HepG2 (cell line): ENCODE measurements around the gene JPT1. TPM values are rescaled to one million over a fixed set of nuclear protein-coding genes. Genes with fewer than 3 reads are reported as not detected.

Source experiments
- ATF7 ChIP-seq, 2 experiments: fragments of 450-650 bp in 1 of 2; sonication (generic) in 1 of 2; formaldehyde crosslinking in 1 of 2; IDR thresholded peaks; 2 replicates each; pipeline versions ENCODE4 v1.4.0 to v1.6.1; 2016 to 2020; ENCODE audit warnings: antibody characterized with exemption in 1 of 2, mild to moderate bottlenecking in 1 of 2, missing genetic modification reagents in 1 of 2
- BRCA1 ChIP-seq: sonication (generic); formaldehyde crosslinking; IDR thresholded peaks from 2 replicates; pipeline ENCODE4 v1.4.0; 2020; ENCODE audit warnings: missing genetic modification reagents
- KMT2A ChIP-seq: sonication (generic); formaldehyde crosslinking; IDR thresholded peaks from 2 replicates; pipeline ENCODE4 v1.4.0; 2020; ENCODE audit warnings: missing genetic modification reagents
- LCORL ChIP-seq, 2 experiments: fragments of 450-650 bp in 1 of 2; sonication (generic) in 1 of 2; formaldehyde crosslinking in 1 of 2; IDR thresholded peaks; 2 replicates each; pipeline versions ENCODE4 v1.5.0 to v1.6.1; 2017 to 2020; ENCODE audit warnings: antibody characterized with exemption in 1 of 2, missing genetic modification reagents in 1 of 2
- MBNL3 ChIP-seq: fragments of 250-450 bp; sonication (Bioruptor Pico); conservative IDR thresholded peaks from 2 replicates; pipeline ENCODE4 v1.8.0; 2022; ENCODE audit warnings: mild to moderate bottlenecking, inconsistent platforms
- MXI1 ChIP-seq: IDR thresholded peaks from 3 replicates; pipeline ENCODE4 v1.6.1; 2012; ENCODE audit warnings: low read depth, low read length, inconsistent platforms, borderline replicate concordance
- NAIF1 ChIP-seq: sonication (generic); formaldehyde crosslinking; IDR thresholded peaks from 2 replicates; pipeline ENCODE4 v1.5.0; 2020; ENCODE audit warnings: mild to moderate bottlenecking, missing genetic modification reagents, borderline replicate concordance
- RBM22 ChIP-seq: fragments of 200-400 bp; formaldehyde crosslinking; optimal IDR thresholded peaks from 2 replicates; pipeline ENCODE3; 2017; ENCODE audit warnings: mild to moderate bottlenecking, low read length, moderate library complexity
- SMAD3 ChIP-seq: sonication (generic); formaldehyde crosslinking; IDR thresholded peaks from 2 replicates; pipeline ENCODE4 v1.4.0; 2020; ENCODE audit warnings: missing genetic modification reagents
- SNRNP70 ChIP-seq: fragments of 200-400 bp; formaldehyde crosslinking; IDR thresholded peaks from 2 replicates; pipeline ENCODE4 v1.6.1; 2017; ENCODE audit warnings: mild to moderate bottlenecking, low read depth, low read length, moderate library complexity
- ZNF335 ChIP-seq: sonication (generic); formaldehyde crosslinking; IDR thresholded peaks from 2 replicates; pipeline ENCODE4 v1.4.0; 2020; ENCODE audit warnings: missing genetic modification reagents
- ZNF431 ChIP-seq: sonication (generic); formaldehyde crosslinking; IDR thresholded peaks from 2 replicates; pipeline ENCODE4 v1.9.0; 2022; ENCODE audit warnings: missing genetic modification reagents, low read depth, mild to moderate bottlenecking, borderline replicate concordance
- ZNF432 ChIP-seq: sonication (generic); formaldehyde crosslinking; IDR thresholded peaks from 2 replicates; pipeline ENCODE4 v1.5.0; 2020; ENCODE audit warnings: missing genetic modification reagents, mild to moderate bottlenecking, borderline replicate concordance
- ZNF724P ChIP-seq: sonication (generic); formaldehyde crosslinking; IDR thresholded peaks from 2 replicates; pipeline ENCODE4 v1.8.0; 2022; ENCODE audit warnings: missing genetic modification reagents, borderline replicate concordance
- ZNF75D ChIP-seq: sonication (generic); formaldehyde crosslinking; IDR thresholded peaks from 2 replicates; pipeline ENCODE4 v1.8.1; 2023; ENCODE audit warnings: missing genetic modification reagents, mild to moderate bottlenecking, borderline replicate concordance
- ZNF879 ChIP-seq: sonication (generic); formaldehyde crosslinking; IDR thresholded peaks from 2 replicates; pipeline ENCODE4 v1.8.1; 2023; ENCODE audit warnings: missing genetic modification reagents
- polyA plus RNA-seq, 8 experiments: library from polyadenylated mRNA; depleted of rRNA in 3 of 8; stranded (reverse) in 7 of 8; unstranded in 1 of 8; fragments of >200 nt; fragmentation: Illumina TruSeq in 4 of 8; extraction: Trizol in 4 of 8; gene quantifications; 2 replicates each; pipeline versions ENCODE4 v1.2.1 to v1.2.3, GENCODE V29; 2011 to 2016; ENCODE audit warnings: low read depth in 4 of 8, missing spikeins in 1 of 8, mixed read lengths in 1 of 8; ENCODE audit not compliant: insufficient read depth in 1 of 8
- total RNA-seq, 5 experiments: library from RNA; depleted of rRNA; stranded (reverse); fragments of >200 nt; fragmentation: Illumina TruSeq; extraction: Trizol; gene quantifications; 2 replicates each; pipeline ENCODE4 v1.2.3, GENCODE V29; 2016; ENCODE audit warnings: low read depth in 1 of 5
- TF ChIP-seq, protein P1 (sequence below): sonication (generic); formaldehyde crosslinking; conservative IDR thresholded peaks from 2 replicates; pipeline ENCODE4 v1.4.0; 2020; ENCODE audit warnings: missing genetic modification reagents
- TF ChIP-seq, protein P2 (sequence below): sonication (generic); formaldehyde crosslinking; IDR thresholded peaks from 2 replicates; pipeline ENCODE4 v1.4.0; 2020; ENCODE audit warnings: missing genetic modification reagents
- TF ChIP-seq, protein P3 (sequence below): sonication (generic); formaldehyde crosslinking; IDR thresholded peaks from 2 replicates; pipeline ENCODE4 v1.4.0; 2020; ENCODE audit warnings: mild to moderate bottlenecking, missing genetic modification reagents
- TF ChIP-seq, protein P4 (sequence below): IDR thresholded peaks from 2 replicates; pipeline ENCODE4 v1.6.1; 2016; ENCODE audit warnings: low read depth, control low read depth

Gene JPT1
- total and polyA plus RNA-seq, 2 of the 13 experiments (the other 11 are each of a cell fraction or from before 2014, with no cell fraction given), result 43.3 to 256 TPM

DNA sequence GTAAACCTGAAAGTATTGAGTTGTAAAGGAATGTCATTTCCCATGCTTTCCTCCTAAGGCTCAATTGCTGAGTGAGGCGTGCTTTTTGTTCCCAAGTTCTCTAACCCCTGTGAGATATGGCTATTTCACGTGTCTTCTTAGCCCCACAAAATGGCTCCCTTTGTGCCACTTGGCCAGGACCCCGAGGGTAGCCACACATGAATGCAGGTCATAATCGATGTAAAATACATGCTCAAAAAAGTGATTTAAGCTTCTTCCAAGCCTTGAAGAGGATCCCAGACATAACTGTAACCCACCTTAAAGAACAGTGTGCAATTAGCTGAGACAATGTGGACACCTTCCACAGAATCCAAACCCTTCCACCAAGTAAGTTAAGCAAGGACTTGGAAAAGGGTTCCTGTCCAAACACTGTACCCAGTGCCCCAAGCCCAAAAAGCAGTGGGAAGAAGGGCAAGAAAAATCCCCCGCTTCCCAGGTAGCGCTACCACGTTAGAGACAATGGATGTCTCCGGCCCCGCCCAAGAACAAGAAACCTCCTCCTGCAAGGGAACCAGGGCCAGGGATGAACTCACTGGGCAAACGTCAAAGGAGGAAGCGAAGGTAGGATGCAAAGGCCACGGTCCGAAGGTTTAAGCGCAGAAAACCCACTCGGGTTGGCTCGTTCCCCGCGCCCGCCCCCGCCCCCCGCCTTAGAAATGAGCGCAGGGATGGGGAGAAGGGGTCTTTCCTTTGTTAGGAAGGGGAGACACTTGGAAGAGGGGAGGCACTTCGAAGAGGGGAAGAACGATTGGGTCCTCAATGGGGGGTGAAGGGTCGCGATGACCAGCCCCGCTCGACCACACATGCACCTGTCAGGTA lies 1.2 kb downstream of the JPT1 start (continued):
- TF ChIP-seq, protein P1, sequence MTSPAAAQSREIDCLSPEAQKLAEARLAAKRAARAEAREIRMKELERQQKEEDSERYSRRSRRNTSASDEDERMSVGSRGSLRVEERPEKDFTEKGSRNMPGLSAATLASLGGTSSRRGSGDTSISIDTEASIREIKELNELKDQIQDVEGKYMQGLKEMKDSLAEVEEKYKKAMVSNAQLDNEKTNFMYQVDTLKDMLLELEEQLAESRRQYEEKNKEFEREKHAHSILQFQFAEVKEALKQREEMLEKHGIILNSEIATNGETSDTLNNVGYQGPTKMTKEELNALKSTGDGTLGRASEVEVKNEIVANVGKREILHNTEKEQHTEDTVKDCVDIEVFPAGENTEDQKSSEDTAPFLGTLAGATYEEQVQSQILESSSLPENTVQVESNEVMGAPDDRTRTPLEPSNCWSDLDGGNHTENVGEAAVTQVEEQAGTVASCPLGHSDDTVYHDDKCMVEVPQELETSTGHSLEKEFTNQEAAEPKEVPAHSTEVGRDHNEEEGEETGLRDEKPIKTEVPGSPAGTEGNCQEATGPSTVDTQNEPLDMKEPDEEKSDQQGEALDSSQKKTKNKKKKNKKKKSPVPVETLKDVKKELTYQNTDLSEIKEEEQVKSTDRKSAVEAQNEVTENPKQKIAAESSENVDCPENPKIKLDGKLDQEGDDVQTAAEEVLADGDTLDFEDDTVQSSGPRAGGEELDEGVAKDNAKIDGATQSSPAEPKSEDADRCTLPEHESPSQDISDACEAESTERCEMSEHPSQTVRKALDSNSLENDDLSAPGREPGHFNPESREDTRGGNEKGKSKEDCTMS, result no peak
- TF ChIP-seq ZNF879 (CRISPR knock-in tag) (peak; percentile 32; the same call in 1 of the 2 replicates), NAIF1 (no peak), BRCA1 (CRISPR knock-in tag) (no peak), SNRNP70 (no peak), RBM22 (peak; percentile 48), ZNF432 (CRISPR knock-in tag) (no peak), MXI1 (0 out of 3 replicates have a peak, but pooled peaks have one; percentile 15), ZNF335 (CRISPR knock-in tag) (peak; percentile 51; the same call in 1 of the 2 replicates), LCORL (IDR thresholded peaks at IDR 0.05) (no peak), LCORL (CRISPR knock-in tag; IDR thresholded peaks at IDR 0.05) (no peak), KMT2A (CRISPR knock-in tag) (0 out of 2 replicates have a peak, but pooled peaks have one; percentile 1), ZNF724P (peak; percentile 28; the same call in 1 of the 2 replicates), ATF7 (IDR thresholded peaks at IDR 0.05) (no peak), ATF7 (CRISPR knock-in tag; IDR thresholded peaks at IDR 0.05) (no peak), MBNL3 (no peak), ZNF75D (no peak), ZNF431 (CRISPR knock-in tag) (no peak), SMAD3 (CRISPR knock-in tag) (peak; percentile 20; the same call in 1 of the 2 replicates)
- TF ChIP-seq, protein P2, sequence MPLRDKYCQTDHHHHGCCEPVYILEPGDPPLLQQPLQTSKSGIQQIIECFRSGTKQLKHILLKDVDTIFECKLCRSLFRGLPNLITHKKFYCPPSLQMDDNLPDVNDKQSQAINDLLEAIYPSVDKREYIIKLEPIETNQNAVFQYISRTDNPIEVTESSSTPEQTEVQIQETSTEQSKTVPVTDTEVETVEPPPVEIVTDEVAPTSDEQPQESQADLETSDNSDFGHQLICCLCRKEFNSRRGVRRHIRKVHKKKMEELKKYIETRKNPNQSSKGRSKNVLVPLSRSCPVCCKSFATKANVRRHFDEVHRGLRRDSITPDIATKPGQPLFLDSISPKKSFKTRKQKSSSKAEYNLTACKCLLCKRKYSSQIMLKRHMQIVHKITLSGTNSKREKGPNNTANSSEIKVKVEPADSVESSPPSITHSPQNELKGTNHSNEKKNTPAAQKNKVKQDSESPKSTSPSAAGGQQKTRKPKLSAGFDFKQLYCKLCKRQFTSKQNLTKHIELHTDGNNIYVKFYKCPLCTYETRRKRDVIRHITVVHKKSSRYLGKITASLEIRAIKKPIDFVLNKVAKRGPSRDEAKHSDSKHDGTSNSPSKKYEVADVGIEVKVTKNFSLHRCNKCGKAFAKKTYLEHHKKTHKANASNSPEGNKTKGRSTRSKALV (CRISPR knock-in tag), result peak; percentile 64; the same call in 1 of the 2 replicates
- TF ChIP-seq, protein P3, sequence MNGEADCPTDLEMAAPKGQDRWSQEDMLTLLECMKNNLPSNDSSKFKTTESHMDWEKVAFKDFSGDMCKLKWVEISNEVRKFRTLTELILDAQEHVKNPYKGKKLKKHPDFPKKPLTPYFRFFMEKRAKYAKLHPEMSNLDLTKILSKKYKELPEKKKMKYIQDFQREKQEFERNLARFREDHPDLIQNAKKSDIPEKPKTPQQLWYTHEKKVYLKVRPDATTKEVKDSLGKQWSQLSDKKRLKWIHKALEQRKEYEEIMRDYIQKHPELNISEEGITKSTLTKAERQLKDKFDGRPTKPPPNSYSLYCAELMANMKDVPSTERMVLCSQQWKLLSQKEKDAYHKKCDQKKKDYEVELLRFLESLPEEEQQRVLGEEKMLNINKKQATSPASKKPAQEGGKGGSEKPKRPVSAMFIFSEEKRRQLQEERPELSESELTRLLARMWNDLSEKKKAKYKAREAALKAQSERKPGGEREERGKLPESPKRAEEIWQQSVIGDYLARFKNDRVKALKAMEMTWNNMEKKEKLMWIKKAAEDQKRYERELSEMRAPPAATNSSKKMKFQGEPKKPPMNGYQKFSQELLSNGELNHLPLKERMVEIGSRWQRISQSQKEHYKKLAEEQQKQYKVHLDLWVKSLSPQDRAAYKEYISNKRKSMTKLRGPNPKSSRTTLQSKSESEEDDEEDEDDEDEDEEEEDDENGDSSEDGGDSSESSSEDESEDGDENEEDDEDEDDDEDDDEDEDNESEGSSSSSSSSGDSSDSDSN (CRISPR knock-in tag), result peak; percentile 5; the same call in 1 of the 2 replicates
- TF ChIP-seq, protein P4, sequence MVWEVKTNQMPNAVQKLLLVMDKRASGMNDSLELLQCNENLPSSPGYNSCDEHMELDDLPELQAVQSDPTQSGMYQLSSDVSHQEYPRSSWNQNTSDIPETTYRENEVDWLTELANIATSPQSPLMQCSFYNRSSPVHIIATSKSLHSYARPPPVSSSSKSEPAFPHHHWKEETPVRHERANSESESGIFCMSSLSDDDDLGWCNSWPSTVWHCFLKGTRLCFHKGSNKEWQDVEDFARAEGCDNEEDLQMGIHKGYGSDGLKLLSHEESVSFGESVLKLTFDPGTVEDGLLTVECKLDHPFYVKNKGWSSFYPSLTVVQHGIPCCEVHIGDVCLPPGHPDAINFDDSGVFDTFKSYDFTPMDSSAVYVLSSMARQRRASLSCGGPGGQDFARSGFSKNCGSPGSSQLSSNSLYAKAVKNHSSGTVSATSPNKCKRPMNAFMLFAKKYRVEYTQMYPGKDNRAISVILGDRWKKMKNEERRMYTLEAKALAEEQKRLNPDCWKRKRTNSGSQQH, result peak; percentile 4; the same call in 1 of the 2 replicates
